ENCODE results near the gene VTCN1. TPM values are rescaled to one million over a fixed set of nuclear protein-coding genes. Genes with fewer than 3 reads are reported as not detected.

VTCN1 gene
- total and polyA plus RNA-seq, 7 experiments from 2014 or later, result not detected

DNA sequence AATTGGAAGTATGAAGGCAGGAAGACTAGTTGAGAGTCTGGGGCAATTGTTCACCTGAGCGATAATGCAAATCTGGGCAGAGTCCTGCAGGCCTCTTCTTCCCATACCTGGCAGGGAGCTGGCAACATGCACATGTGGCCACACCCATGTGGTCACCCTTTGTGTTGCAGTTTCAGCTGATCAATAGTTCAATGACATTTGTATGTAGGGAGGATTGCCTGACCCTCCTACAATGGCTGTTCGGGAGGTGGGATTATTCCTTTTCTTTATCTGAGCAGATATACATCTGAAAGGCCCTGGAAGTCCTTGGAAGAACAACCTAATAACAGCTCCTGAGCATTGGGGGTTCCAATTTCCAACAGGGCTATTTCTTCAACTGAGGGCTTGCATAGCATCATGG lies 74.0 kb downstream of the VTCN1 start:
- POLR2A ChIA-PET, result no interaction called here

DNA sequence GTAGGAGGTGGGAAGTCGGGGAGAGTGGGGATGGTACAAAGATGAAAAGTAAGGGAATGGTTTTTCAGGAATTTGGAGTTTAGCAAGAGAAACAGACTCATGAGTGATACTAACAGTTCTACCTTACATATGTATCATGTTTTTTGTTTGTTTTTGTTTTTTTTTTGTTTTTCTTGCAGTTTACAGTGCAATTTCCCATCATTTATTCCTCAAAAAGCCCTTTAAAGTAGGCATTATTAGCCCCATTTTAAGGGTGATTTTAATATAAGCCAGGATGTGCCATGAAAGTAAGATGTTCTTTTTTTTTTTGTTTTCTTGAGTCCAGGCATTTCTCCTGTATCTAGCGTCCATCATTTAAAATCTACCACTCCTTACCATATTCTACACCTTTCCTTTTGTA lies 75.4 kb downstream of the VTCN1 start:
- ATAC-seq (no peak), DNase-seq (no peak)
- Mint-ChIP-seq H3K27ac (no peak overlapping the region), H3K9me3 (no peaks in the 10 kb centered on the region), H3K4me1 (peaks cover 0 to 3% (median 0%) of the 10 kb centered on the region in 7 donors), H3K36me3 (no peaks in the 10 kb centered on the region), H3K4me3 (no peak overlapping the region), H3K27me3 (peaks cover 5 to 28% (median 23%) of the 10 kb centered on the region in 5 donors)
- H3K27ac ChIP-seq (ENCODE audit: low read depth, low read length), result no peak overlapping the region
- no peaks in the 10 kb centered on the region for H3K4me1 ChIP-seq (ENCODE audit: control insufficient read depth in 2 of 2, insufficient read depth in 2 of 2, low read length in 2 of 2)
- ChIA-PET CTCF (no interaction called here), POLR2A (no interaction called here)
- H3K27me3 ChIP-seq (ENCODE audit: control insufficient read depth in 2 of 2, insufficient read depth in 2 of 2, low read length in 2 of 2), result no peaks in the 10 kb centered on the region
- no peaks in the 10 kb centered on the region for H3K9me3 ChIP-seq (ENCODE audit: control insufficient read depth in 2 of 3, low read length in 3 of 3)
- H3K36me3 ChIP-seq (ENCODE audit: control insufficient read depth in 2 of 3, insufficient read depth in 3 of 3, low read length in 3 of 3), result no peaks in the 10 kb centered on the region
- H3K4me3 ChIP-seq (ENCODE audit: low read length), result no peak overlapping the region
- intact Hi-C loops (cut with micrococcal nuclease), result no loop called here

More for the DNA sequence above, 74.0 kb downstream of the VTCN1 start:
- Mint-ChIP-seq H3K4me3 (no peak overlapping the region), H3K27ac (no peak overlapping the region), H3K9me3 (no peaks in the 10 kb centered on the region), H3K36me3 (no peaks in the 10 kb centered on the region), H3K4me1 (peaks cover 0 to 3% (median 0%) of the 10 kb centered on the region in 7 donors), H3K27me3 (peaks cover 5 to 30% (median 23%) of the 10 kb centered on the region in 5 donors)
- Histone ChIP-seq H3K9me3 (ENCODE audit: control insufficient read depth in 2 of 3, low read length in 3 of 3) (no peaks in the 10 kb centered on the region), H3K36me3 (ENCODE audit: control insufficient read depth in 2 of 3, insufficient read depth in 3 of 3, low read length in 3 of 3) (no peaks in the 10 kb centered on the region), H3K27me3 (ENCODE audit: control insufficient read depth in 2 of 2, insufficient read depth in 2 of 2, low read length in 2 of 2) (no peaks in the 10 kb centered on the region), H3K27ac (ENCODE audit: low read depth, low read length) (no peak overlapping the region), H3K4me1 (ENCODE audit: control insufficient read depth in 2 of 2, insufficient read depth in 2 of 2, low read length in 2 of 2) (no peaks in the 10 kb centered on the region), H3K4me3 (ENCODE audit: low read length) (no peak overlapping the region)
- intact Hi-C loops (cut with micrococcal nuclease), result loop anchor here in 1 of 2 donors (2.0 kb wide), 1 partner anchor 20 kb away; no protein-coding TSS in a partner anchor
- CTCF ChIA-PET, result no interaction called here
- ATAC-seq (no peak), DNase-seq (no peak)

DNA sequence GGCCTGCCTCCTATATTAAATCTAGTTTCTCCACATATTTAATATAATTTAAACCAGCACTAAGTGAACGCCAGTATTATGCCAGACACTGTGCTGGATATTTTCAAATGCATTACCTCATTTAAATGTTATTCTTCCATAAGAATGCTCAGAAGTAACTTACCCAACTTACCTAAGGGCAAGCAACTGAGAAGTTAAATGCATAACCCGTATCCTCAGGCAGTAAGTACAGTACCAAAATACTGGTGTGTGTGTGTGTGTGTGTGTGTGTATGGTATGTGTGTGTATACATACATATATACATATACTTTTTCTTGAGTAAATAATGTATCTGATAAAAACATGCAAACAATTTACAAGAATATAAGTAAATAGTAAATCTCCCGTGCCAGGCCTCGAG lies 80.2 kb downstream of the VTCN1 start:
- H3K4me3 ChIP-seq (ENCODE audit: low read length), result no peak overlapping the region
- POLR2A ChIA-PET, result no interaction called here

GRCh38 chr1:117128323-117129079 lies 82.2 kb downstream of the VTCN1 start:
- ChIA-PET POLR2A (interaction anchor here (0.6 to 1.1 kb wide), 3 partner anchors 9 to 834 kb away, joined by 3 to 4 read pairs (median 3); no protein-coding TSS in a partner anchor), CTCF (interaction anchor here (0.5 to 1.8 kb wide), 19 partner anchors 9 to 1153 kb away, joined by 3 to 11 read pairs (median 3); partner anchors contain the start of gene TTF2)
- no peak overlapping the region for H3K4me3 Mint-ChIP-seq
- Histone ChIP-seq H3K9me3 (ENCODE audit: control insufficient read depth in 2 of 3, low read length in 3 of 3) (no peaks in the 10 kb centered on the region), H3K4me3 (ENCODE audit: low read length) (no peak overlapping the region), H3K4me1 (ENCODE audit: control insufficient read depth in 2 of 2, insufficient read depth in 2 of 2, low read length in 2 of 2) (no peaks in the 10 kb centered on the region), H3K36me3 (ENCODE audit: control insufficient read depth in 2 of 3, insufficient read depth in 3 of 3, low read length in 3 of 3) (no peaks in the 10 kb centered on the region), H3K27ac (ENCODE audit: low read depth, low read length) (no peak overlapping the region), H3K27me3 (ENCODE audit: control insufficient read depth in 2 of 2, insufficient read depth in 2 of 2, low read length in 2 of 2) (no peaks in the 10 kb centered on the region)
- intact Hi-C loops (cut with micrococcal nuclease), result loop anchor here (1.0 to 10.0 kb wide), 10 partner anchors 60 to 989 kb away; no protein-coding TSS in a partner anchor
- no peaks in the 10 kb centered on the region for H3K9me3 Mint-ChIP-seq
- H3K36me3 Mint-ChIP-seq, result no peaks in the 10 kb centered on the region
- H3K27ac Mint-ChIP-seq, result no peak overlapping the region
- peak in 5 of 9 donors; percentile 24 to 42 (median 31) for DNase-seq
- ATAC-seq, result peak; percentile 61
- H3K27me3 Mint-ChIP-seq, result peaks cover 5 to 30% (median 12%) of the 10 kb centered on the region in 5 donors
- peaks cover 0 to 5% (median 5%) of the 10 kb centered on the region in 7 donors for H3K4me1 Mint-ChIP-seq

More for the DNA sequence above, 80.2 kb downstream of the VTCN1 start:
- intact Hi-C loops (cut with micrococcal nuclease), result no loop called here
- Mint-ChIP-seq H3K4me1 (peaks cover 0 to 5% (median 5%) of the 10 kb centered on the region in 7 donors), H3K9me3 (no peaks in the 10 kb centered on the region), H3K27ac (no peak overlapping the region), H3K4me3 (no peak overlapping the region), H3K27me3 (peaks cover 12 to 38% (median 24%) of the 10 kb centered on the region in 5 donors), H3K36me3 (no peaks in the 10 kb centered on the region)
- no peaks in the 10 kb centered on the region for H3K27me3 ChIP-seq (ENCODE audit: control insufficient read depth in 2 of 2, insufficient read depth in 2 of 2, low read length in 2 of 2)
- no peaks in the 10 kb centered on the region for H3K9me3 ChIP-seq (ENCODE audit: control insufficient read depth in 2 of 3, low read length in 3 of 3)
- CTCF ChIA-PET, result no interaction called here
- no peak for ATAC-seq
- no peak for DNase-seq
- H3K27ac ChIP-seq (ENCODE audit: low read depth, low read length), result no peak overlapping the region
- H3K36me3 ChIP-seq (ENCODE audit: control insufficient read depth in 2 of 3, insufficient read depth in 3 of 3, low read length in 3 of 3), result no peaks in the 10 kb centered on the region
- H3K4me1 ChIP-seq (ENCODE audit: control insufficient read depth in 2 of 2, insufficient read depth in 2 of 2, low read length in 2 of 2), result no peaks in the 10 kb centered on the region

DNA sequence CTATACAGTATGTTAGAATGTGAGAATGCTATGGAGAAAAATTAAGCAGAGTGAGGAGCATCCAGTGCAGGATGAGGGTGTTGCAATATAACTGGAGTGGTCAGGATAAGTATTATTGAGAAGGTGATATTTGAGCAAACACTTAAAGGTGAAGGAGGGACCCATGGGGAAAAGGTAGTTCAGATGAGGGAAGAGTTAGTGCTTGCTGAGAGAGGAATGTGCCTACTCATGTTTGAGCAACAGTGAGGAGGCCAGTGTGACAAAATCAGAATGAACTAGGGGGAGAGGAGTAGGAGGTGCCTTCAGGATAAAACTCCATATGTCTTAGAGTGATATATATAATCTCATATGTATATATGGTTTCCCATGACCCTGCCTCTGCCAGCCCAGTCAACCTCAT lies 82.9 kb downstream of the VTCN1 start:
- no peak overlapping the region for H3K27ac Mint-ChIP-seq
- peaks cover 5 to 31% (median 9%) of the 10 kb centered on the region in 5 donors for H3K27me3 Mint-ChIP-seq
- ChIA-PET POLR2A (no interaction called here), CTCF (interaction anchor here (0.7 to 1.6 kb wide), 5 partner anchors 33 to 390 kb away, joined by 3 to 8 read pairs (median 3); no protein-coding TSS in a partner anchor)
- no peak overlapping the region for H3K4me3 Mint-ChIP-seq
- Histone ChIP-seq H3K27ac (ENCODE audit: low read depth, low read length) (no peak overlapping the region), H3K4me3 (ENCODE audit: low read length) (no peak overlapping the region), H3K4me1 (ENCODE audit: control insufficient read depth in 2 of 2, insufficient read depth in 2 of 2, low read length in 2 of 2) (no peaks in the 10 kb centered on the region), H3K27me3 (ENCODE audit: control insufficient read depth in 2 of 2, insufficient read depth in 2 of 2, low read length in 2 of 2) (no peaks in the 10 kb centered on the region), H3K36me3 (ENCODE audit: control insufficient read depth in 2 of 3, insufficient read depth in 3 of 3, low read length in 3 of 3) (no peaks in the 10 kb centered on the region), H3K9me3 (ENCODE audit: control insufficient read depth in 2 of 3, low read length in 3 of 3) (no peaks in the 10 kb centered on the region)
- H3K9me3 Mint-ChIP-seq, result no peaks in the 10 kb centered on the region
- intact Hi-C loops (cut with micrococcal nuclease), result loop anchor here (1.0 to 10.0 kb wide), 10 partner anchors 59 to 988 kb away; no protein-coding TSS in a partner anchor
- H3K36me3 Mint-ChIP-seq, result no peaks in the 10 kb centered on the region
- no peak for DNase-seq
- H3K4me1 Mint-ChIP-seq, result peaks cover 0 to 11% (median 5%) of the 10 kb centered on the region in 7 donors
- ATAC-seq, result no peak

DNA sequence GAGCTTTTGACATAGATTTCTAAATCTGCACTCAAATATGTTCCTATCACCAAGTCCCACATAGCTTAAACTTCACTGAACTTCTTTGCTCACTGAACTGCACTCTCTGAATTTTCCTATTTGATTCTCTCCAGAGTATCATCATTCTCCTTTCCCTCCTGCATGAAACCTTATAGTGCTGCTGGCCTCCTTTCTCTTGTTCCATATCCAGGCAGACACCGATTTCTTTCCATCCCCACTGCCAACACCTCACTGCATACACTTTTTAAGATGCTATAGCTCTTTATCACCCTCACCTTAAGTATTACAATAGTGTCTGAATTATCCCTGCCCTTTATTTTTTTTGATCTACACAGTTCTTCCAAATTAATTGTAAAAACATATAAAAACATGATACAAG lies 86.1 kb downstream of the VTCN1 start:
- Histone ChIP-seq H3K9me3 (ENCODE audit: control insufficient read depth in 2 of 3, low read length in 3 of 3) (no peaks in the 10 kb centered on the region), H3K4me1 (ENCODE audit: control insufficient read depth in 2 of 2, insufficient read depth in 2 of 2, low read length in 2 of 2) (peaks cover 0 to 4% of the 10 kb centered on the region in 2 donors), H3K27me3 (ENCODE audit: control insufficient read depth in 2 of 2, insufficient read depth in 2 of 2, low read length in 2 of 2) (no peaks in the 10 kb centered on the region), H3K4me3 (ENCODE audit: low read length) (no peak overlapping the region), H3K27ac (ENCODE audit: low read depth, low read length) (no peak overlapping the region), H3K36me3 (ENCODE audit: control insufficient read depth in 2 of 3, insufficient read depth in 3 of 3, low read length in 3 of 3) (peaks cover 0 to 5% (median 0%) of the 10 kb centered on the region in 3 experiments)
- Mint-ChIP-seq H3K4me1 (peaks cover 0 to 13% (median 9%) of the 10 kb centered on the region in 7 donors), H3K27me3 (peaks cover 5 to 34% (median 9%) of the 10 kb centered on the region in 5 donors), H3K4me3 (no peak overlapping the region), H3K36me3 (no peaks in the 10 kb centered on the region), H3K27ac (no peak overlapping the region), H3K9me3 (no peaks in the 10 kb centered on the region)
- ChIA-PET CTCF (interaction anchor here (0.6 to 1.4 kb wide), 3 partner anchors 10 to 397 kb away, joined by 3 read pairs; no protein-coding TSS in a partner anchor), POLR2A (no interaction called here)
- intact Hi-C loops (cut with micrococcal nuclease), result loop anchor here (5.0 to 10.0 kb wide), 6 partner anchors 140 to 773 kb away; partner anchors contain the start of gene TENT5C (in 1 of the 2)
- ATAC-seq (no peak), DNase-seq (no peak)

Data from naive thymus-derived CD4-positive, alpha-beta T cell (primary cell).